B cell (primary cell): ENCODE data around the gene TP53. TPM values are rescaled to one million over a fixed set of nuclear protein-coding genes. Genes with fewer than 3 reads are reported as not detected.

ENCODE experiments used
- ATAC-seq: fragments of 200-7000 bp; cut with Tn5 transposase; one replicate; pipeline ENCODE4 v1.10.0; 2021; ENCODE audit warnings: low read depth, mild to moderate bottlenecking, moderate number of reproducible peaks, moderate library complexity
- CTCF ChIA-PET: fragments of 350-600 bp; sonication (Branson Sonifier 250); formaldehyde crosslinking; loops from one replicate; lab custom pipeline; 2021; ENCODE audit warnings: antibody characterized with exemption, inconsistent platforms; lab: Charles Lee
- POLR2A ChIA-PET: fragments of 350-600 bp; sonication (Branson Sonifier 250); formaldehyde crosslinking; loops from one replicate; lab custom pipeline; 2021; ENCODE audit warnings: antibody characterized with exemption; lab: Charles Lee
- DNase-seq: peaks from one replicate; pipeline ENCODE4 v3.0.0; 2013
- H2AFZ ChIP-seq: 2 replicates; pipeline ENCODE4 v1.6.1; 2012; ENCODE audit warnings: mild to moderate bottlenecking, low read depth, low read length; ENCODE audit not compliant: insufficient read depth, poor library complexity, severe bottlenecking
- H3K27ac ChIP-seq, 2 donors: 1 replicate in 1 of 2; 2 replicates in 1 of 2; pipeline ENCODE4 v1.5.1; 2012 to 2013; ENCODE audit warnings: low read length in 2 of 2, mild to moderate bottlenecking in 2 of 2, moderate library complexity in 1 of 2
- H3K27me3 ChIP-seq, 4 experiments: fragments of 200-600 bp in 1 of 4; sonication (generic) in 1 of 4; replicated peaks in 1 of 4; 1 replicate in 2 of 4; 2 replicates in 2 of 4; pipeline versions ENCODE4 v1.6.1 to v1.7.0; 2013 to 2016; ENCODE audit warnings: low read length in 3 of 4, mild to moderate bottlenecking in 2 of 4, mixed read lengths in 1 of 4, moderate library complexity in 1 of 4; ENCODE audit not compliant: insufficient read depth in 4 of 4, control insufficient read depth in 3 of 4; ENCODE audit errors: control extremely low read depth in 1 of 4
- H3K36me3 ChIP-seq, 2 experiments: replicated peaks in 1 of 2; 1 replicate in 1 of 2; 2 replicates in 1 of 2; pipeline versions ENCODE4 v1.6.1 to v1.7.1; 2013; ENCODE audit warnings: low read length in 1 of 2; ENCODE audit not compliant: insufficient read depth in 2 of 2, control insufficient read depth in 1 of 2; ENCODE audit errors: control extremely low read depth in 1 of 2, extremely low read depth in 1 of 2
- H3K4me1 ChIP-seq, 2 donors: fragments of 200-600 bp in 1 of 2; sonication (generic) in 1 of 2; 1 replicate in 1 of 2; 2 replicates in 1 of 2; pipeline versions ENCODE4 v1.5.1 to v1.6.1; 2013 to 2017; ENCODE audit warnings: low read length in 2 of 2; ENCODE audit not compliant: control insufficient read depth in 2 of 2, insufficient read depth in 2 of 2
- H3K4me2 ChIP-seq: replicated peaks from 2 replicates; pipeline ENCODE3; 2012; ENCODE audit warnings: mild to moderate bottlenecking, low read depth, low read length; ENCODE audit not compliant: poor library complexity, severe bottlenecking
- H3K4me3 ChIP-seq, 5 experiments: fragments of 200-600 bp in 1 of 5; sonication (generic) in 1 of 5; 1 replicate in 3 of 5; 2 replicates in 2 of 5; pipeline versions ENCODE4 v1.5.1 to v1.7.0; 2011 to 2016; ENCODE audit warnings: low read length in 4 of 5, mild to moderate bottlenecking in 4 of 5, low read depth in 2 of 5, control low read depth in 1 of 5, moderate library complexity in 1 of 5; ENCODE audit not compliant: insufficient read depth in 1 of 5; ENCODE audit errors: control extremely low read depth in 1 of 5, extremely low read depth in 1 of 5
- H3K79me2 ChIP-seq: fragments of 200-600 bp; sonication (generic); one replicate; pipeline ENCODE4 v1.6.0; 2016; ENCODE audit warnings: low read length; ENCODE audit not compliant: control insufficient read depth, insufficient read depth
- H3K9ac ChIP-seq: fragments of 200-600 bp; sonication (generic); 2 replicates; pipeline ENCODE4 v1.6.1; 2017; ENCODE audit warnings: mild to moderate bottlenecking, low read length, moderate library complexity
- H3K9me3 ChIP-seq, 3 donors: one replicate each; pipeline versions ENCODE4 v1.6.1 to v1.7.1; 2013; ENCODE audit warnings: low read length in 2 of 3; ENCODE audit not compliant: control insufficient read depth in 2 of 3, insufficient read depth in 1 of 3; ENCODE audit errors: control extremely low read depth in 1 of 3
- H4K20me1 ChIP-seq: 2 replicates; pipeline ENCODE4 v1.6.0; 2012; ENCODE audit warnings: mild to moderate bottlenecking, low read length; ENCODE audit not compliant: insufficient read depth, control insufficient read depth, poor library complexity, severe bottlenecking
- H3K27ac Mint-ChIP-seq: one replicate; pipeline ENCODE4 v1.8.0; 2021; ENCODE audit warnings: mixed read lengths
- H3K27me3 Mint-ChIP-seq: one replicate; pipeline ENCODE4 v1.8.0; 2021; ENCODE audit warnings: mixed read lengths
- H3K4me1 Mint-ChIP-seq: one replicate; pipeline ENCODE4 v1.8.0; 2021; ENCODE audit warnings: mixed read lengths
- H3K4me3 Mint-ChIP-seq: one replicate; pipeline ENCODE4 v1.8.0; 2021; ENCODE audit warnings: mixed read lengths
- H3K9me3 Mint-ChIP-seq: one replicate; pipeline ENCODE4 v1.8.0; 2022; ENCODE audit warnings: mixed read lengths; ENCODE audit not compliant: insufficient read depth
- EZH2 ChIP-seq: IDR thresholded peaks from 2 replicates; pipeline ENCODE4 v1.6.1; 2012; ENCODE audit warnings: borderline replicate concordance, low read depth, mild to moderate bottlenecking, moderate library complexity, low read length; ENCODE audit not compliant: insufficient read depth, poor library complexity, severe bottlenecking
- WGBS: methylation state at CpG from one replicate; pipeline ENCODE4 v1.1.5; 2013; ENCODE audit warnings: missing lambda C conversion rate; ENCODE audit not compliant: insufficient coverage; 5-methylcytosine and 5-hydroxymethylcytosine counted together
- intact Hi-C: fragments of 100-400 bp; cut with micrococcal nuclease; formaldehyde crosslinking; loops from one replicate; pipeline ENCODE4 v1.10.0; 2022
- polyA plus RNA-seq: library from polyadenylated mRNA; depleted of rRNA; stranded (reverse); fragments of >200 nt; gene quantifications from 2 replicates; pipeline ENCODE4 v1.2.3, GENCODE V29; 2012
- total RNA-seq, 2 donors: library from RNA; stranded (reverse); fragments of 120-200 nt in 1 of 2; gene quantifications; 1 replicate in 1 of 2; 2 replicates in 1 of 2; pipeline versions ENCODE4 v1.2.3 to v1.2.4, GENCODE V29; 2013 to 2022
- TF ChIP-seq, protein P1 (sequence below): fragments of 200-600 bp; IDR thresholded peaks from one replicate; pipeline ENCODE4 v1.8.0; 2022; ENCODE audit warnings: antibody characterized with exemption, mild to moderate bottlenecking

The TP53 gene
- total and polyA plus RNA-seq, 2 donors (not counting 1 experiment from before 2014, with no cell fraction given), result 76.1 to 89.9 TPM

GRCh38 chr17:7668482-7668881 is 18.8 kb downstream of the TP53 start:
- H3K4me2 ChIP-seq, result no peak overlapping the region
- Mint-ChIP-seq H3K9me3 (no peaks in the 10 kb centered on the region), H3K4me1 (no peaks in the 10 kb centered on the region), H3K27me3 (no peaks in the 10 kb centered on the region), H3K4me3 (no peak overlapping the region), H3K27ac (no peak overlapping the region)
- H3K27me3 ChIP-seq, result no peaks in the 10 kb centered on the region
- H3K36me3 ChIP-seq, result peaks cover 8 to 60% of the 10 kb centered on the region in 2 experiments
- no peak for ATAC-seq
- ChIA-PET POLR2A (interaction anchor here (0.7 kb wide), 1 partner anchor 318 kb away, joined by 6 read pairs; no protein-coding TSS in a partner anchor), CTCF (no interaction called here)
- WGBS, result 97% methylated on average over 3 of the region's 7 CpGs
- no peak overlapping the region for H2AFZ ChIP-seq
- H4K20me1 ChIP-seq, result peaks cover 10% of the 10 kb centered on the region
- no peak overlapping the region for H3K27ac ChIP-seq
- peaks cover 2 to 3% (median 3%) of the 10 kb centered on the region in 3 donors for H3K9me3 ChIP-seq
- H3K4me1 ChIP-seq, result no peaks in the 10 kb centered on the region
- no peak overlapping the region for H3K9ac ChIP-seq
- TF ChIP-seq EZH2, result no peak
- TF ChIP-seq, protein P1, sequence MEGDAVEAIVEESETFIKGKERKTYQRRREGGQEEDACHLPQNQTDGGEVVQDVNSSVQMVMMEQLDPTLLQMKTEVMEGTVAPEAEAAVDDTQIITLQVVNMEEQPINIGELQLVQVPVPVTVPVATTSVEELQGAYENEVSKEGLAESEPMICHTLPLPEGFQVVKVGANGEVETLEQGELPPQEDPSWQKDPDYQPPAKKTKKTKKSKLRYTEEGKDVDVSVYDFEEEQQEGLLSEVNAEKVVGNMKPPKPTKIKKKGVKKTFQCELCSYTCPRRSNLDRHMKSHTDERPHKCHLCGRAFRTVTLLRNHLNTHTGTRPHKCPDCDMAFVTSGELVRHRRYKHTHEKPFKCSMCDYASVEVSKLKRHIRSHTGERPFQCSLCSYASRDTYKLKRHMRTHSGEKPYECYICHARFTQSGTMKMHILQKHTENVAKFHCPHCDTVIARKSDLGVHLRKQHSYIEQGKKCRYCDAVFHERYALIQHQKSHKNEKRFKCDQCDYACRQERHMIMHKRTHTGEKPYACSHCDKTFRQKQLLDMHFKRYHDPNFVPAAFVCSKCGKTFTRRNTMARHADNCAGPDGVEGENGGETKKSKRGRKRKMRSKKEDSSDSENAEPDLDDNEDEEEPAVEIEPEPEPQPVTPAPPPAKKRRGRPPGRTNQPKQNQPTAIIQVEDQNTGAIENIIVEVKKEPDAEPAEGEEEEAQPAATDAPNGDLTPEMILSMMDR, result no peak
- DNase-seq, result no peak
- H3K4me3 ChIP-seq, result no peak overlapping the region
- intact Hi-C loops, result no loop called here
- H3K79me2 ChIP-seq, result no peaks in the 10 kb centered on the region

DNA sequence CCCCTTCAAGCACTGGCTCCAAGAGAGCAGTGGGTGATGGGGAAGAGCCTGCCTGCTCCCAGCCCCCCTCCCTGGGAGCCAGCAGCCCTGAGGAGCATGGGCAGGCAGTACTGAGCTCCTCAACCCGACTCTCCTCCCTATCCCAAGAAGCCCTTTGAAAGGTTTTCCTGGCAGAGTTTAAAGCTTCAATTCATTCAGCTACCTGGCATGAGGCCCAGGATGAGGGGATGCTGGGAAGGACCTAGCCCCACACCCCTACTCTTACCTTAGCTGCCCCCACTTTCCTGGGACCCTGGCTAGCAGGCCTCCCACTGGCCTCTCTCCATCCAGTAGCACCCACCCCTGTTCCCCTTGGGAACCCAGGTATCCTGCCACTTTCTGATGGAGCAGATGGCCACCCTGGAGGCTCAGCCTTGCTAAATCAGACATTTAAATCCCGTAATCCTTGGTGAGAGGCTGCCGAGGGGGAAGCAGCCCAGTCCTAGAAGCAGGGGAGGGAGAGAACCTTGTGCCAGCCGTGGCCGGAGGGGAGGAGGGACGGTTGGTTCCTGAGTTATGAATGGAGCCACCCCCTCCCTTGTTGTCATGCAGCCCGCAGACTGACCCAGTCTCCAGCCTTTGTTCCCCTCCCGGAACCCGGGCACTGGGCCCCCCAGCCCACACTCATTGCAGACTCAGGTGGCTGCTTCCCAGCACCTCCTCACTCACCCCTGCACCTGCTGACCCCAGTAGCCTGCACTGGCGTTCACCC is 19.5 kb downstream of the TP53 start:
- Histone ChIP-seq H3K36me3 (peaks cover 3 to 54% of the 10 kb centered on the region in 2 experiments), H3K4me3 (no peak overlapping the region), H3K27ac (no peak overlapping the region), H4K20me1 (peaks cover 6% of the 10 kb centered on the region), H3K4me2 (no peak overlapping the region), H3K9ac (no peak overlapping the region), H3K27me3 (no peaks in the 10 kb centered on the region), H3K9me3 (no peaks in the 10 kb centered on the region), H2AFZ (no peak overlapping the region), H3K4me1 (no peaks in the 10 kb centered on the region), H3K79me2 (no peaks in the 10 kb centered on the region)
- H3K4me1 Mint-ChIP-seq, result no peaks in the 10 kb centered on the region
- TF ChIP-seq, protein P1, result no peak
- no peak for TF ChIP-seq EZH2
- H3K9me3 Mint-ChIP-seq, result no peaks in the 10 kb centered on the region
- 92% methylated on average over 6 of the region's 10 CpGs for WGBS
- H3K27me3 Mint-ChIP-seq, result no peaks in the 10 kb centered on the region
- CTCF ChIA-PET, result interaction anchor here (1.1 kb wide), 1 partner anchor 20 kb away, joined by 3 read pairs; the partner anchor contains the start of gene TP53
- no peak overlapping the region for H3K27ac Mint-ChIP-seq
- no peak overlapping the region for H3K4me3 Mint-ChIP-seq
- POLR2A ChIA-PET, result interaction anchor here (0.6 to 0.7 kb wide), 3 partner anchors 27 to 318 kb away, joined by 3 to 6 read pairs (median 3); no protein-coding TSS in a partner anchor
- ATAC-seq (no peak), DNase-seq (no peak)
- intact Hi-C loops, result no loop called here
